ENCODE results near the gene TRAF3IP1. TPM values are rescaled to one million over a fixed set of nuclear protein-coding genes. Genes with fewer than 3 reads are reported as not detected.

The TRAF3IP1 gene
- total and polyA plus RNA-seq, 2 of the 13 experiments (the other 11 are each of a cell fraction or from before 2014, with no cell fraction given), result 4.1 to 12.9 TPM

DNA sequence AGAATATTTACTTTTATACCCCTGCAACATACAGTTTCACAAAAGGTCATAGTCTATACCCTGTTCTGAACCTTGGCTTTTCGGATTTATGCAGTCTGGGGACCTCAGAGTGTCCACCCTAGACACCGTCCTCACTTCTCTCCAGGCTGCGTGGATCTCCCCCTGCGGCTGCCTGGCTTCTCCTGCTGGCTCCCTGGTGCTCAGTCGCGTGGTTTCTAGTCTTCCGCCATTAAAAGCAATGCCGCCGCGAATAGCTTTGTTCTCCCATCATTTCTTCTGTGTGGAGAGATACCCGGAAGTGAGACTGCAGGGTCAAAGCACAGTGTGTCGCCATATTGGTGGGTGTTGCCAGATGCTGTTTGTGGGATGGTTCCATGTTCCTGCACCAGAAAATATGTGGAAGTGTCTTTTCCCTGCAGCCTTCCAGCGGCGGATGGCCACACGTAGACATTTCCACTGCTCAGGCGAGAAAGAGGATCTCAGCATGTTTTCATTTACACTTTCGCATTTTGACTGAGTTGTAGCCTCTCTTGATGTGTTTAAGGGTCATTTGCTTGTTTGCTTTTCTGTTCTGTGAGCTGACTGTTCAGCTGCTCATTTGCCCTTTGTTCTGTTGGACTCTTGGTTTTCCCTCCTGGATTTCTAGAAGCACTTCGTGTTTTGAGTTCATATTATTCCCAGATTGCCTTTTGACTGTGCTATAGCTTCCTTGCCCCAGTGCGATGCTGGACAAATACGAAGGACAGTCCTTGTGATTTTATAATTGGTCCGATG lies 83.5 kb downstream of the TRAF3IP1 start (continued):
- TF ChIP-seq, protein P1, sequence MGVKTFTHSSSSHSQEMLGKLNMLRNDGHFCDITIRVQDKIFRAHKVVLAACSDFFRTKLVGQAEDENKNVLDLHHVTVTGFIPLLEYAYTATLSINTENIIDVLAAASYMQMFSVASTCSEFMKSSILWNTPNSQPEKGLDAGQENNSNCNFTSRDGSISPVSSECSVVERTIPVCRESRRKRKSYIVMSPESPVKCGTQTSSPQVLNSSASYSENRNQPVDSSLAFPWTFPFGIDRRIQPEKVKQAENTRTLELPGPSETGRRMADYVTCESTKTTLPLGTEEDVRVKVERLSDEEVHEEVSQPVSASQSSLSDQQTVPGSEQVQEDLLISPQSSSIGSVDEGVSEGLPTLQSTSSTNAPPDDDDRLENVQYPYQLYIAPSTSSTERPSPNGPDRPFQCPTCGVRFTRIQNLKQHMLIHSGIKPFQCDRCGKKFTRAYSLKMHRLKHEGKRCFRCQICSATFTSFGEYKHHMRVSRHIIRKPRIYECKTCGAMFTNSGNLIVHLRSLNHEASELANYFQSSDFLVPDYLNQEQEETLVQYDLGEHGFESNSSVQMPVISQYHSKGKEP (CRISPR knock-in tag; IDR thresholded peaks at IDR 0.05), result peak; percentile 53; the same call in 1 of the 2 replicates
- TF ChIP-seq, protein P2, sequence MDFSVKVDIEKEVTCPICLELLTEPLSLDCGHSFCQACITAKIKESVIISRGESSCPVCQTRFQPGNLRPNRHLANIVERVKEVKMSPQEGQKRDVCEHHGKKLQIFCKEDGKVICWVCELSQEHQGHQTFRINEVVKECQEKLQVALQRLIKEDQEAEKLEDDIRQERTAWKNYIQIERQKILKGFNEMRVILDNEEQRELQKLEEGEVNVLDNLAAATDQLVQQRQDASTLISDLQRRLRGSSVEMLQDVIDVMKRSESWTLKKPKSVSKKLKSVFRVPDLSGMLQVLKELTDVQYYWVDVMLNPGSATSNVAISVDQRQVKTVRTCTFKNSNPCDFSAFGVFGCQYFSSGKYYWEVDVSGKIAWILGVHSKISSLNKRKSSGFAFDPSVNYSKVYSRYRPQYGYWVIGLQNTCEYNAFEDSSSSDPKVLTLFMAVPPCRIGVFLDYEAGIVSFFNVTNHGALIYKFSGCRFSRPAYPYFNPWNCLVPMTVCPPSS (IDR thresholded peaks at IDR 0.05), result no peak
- TF ChIP-seq AKAP8 (CRISPR knock-in tag; IDR thresholded peaks at IDR 0.05), result no peak; the same call in 1 of the 2 replicates
- TF ChIP-seq DMAP1 (CRISPR knock-in tag; IDR thresholded peaks at IDR 0.05), result peak; percentile 78
- peak; percentile 72 for TF ChIP-seq ELF3 (CRISPR knock-in tag; IDR thresholded peaks at IDR 0.05)
- peak; percentile 56 for TF ChIP-seq ETV5 (CRISPR knock-in tag; IDR thresholded peaks at IDR 0.05; ENCODE audit: borderline replicate concordance)
- TF ChIP-seq, protein P3, sequence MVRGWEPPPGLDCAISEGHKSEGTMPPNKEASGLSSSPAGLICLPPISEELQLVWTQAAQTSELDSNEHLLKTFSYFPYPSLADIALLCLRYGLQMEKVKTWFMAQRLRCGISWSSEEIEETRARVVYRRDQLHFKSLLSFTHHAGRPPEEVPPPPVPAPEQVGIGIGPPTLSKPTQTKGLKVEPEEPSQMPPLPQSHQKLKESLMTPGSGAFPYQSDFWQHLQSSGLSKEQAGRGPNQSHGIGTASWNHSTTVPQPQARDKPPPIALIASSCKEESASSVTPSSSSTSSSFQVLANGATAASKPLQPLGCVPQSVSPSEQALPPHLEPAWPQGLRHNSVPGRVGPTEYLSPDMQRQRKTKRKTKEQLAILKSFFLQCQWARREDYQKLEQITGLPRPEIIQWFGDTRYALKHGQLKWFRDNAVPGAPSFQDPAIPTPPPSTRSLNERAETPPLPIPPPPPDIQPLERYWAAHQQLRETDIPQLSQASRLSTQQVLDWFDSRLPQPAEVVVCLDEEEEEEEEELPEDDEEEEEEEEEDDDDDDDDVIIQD (CRISPR knock-in tag; IDR thresholded peaks at IDR 0.05; ENCODE audit: low read depth), result peak; percentile 74
- peak; percentile 81 for TF ChIP-seq ERF (CRISPR knock-in tag; IDR thresholded peaks at IDR 0.05)
- peak; percentile 79; the same call in 1 of the 2 replicates for TF ChIP-seq RBAK (CRISPR knock-in tag; IDR thresholded peaks at IDR 0.05)
- no peak for TF ChIP-seq THYN1 (CRISPR knock-in tag; IDR thresholded peaks at IDR 0.05; ENCODE audit: borderline replicate concordance, low read depth)
- TF ChIP-seq ZNF644 (CRISPR knock-in tag; IDR thresholded peaks at IDR 0.05; ENCODE audit: low read depth), result peak; percentile 85
- TF ChIP-seq, protein P4, sequence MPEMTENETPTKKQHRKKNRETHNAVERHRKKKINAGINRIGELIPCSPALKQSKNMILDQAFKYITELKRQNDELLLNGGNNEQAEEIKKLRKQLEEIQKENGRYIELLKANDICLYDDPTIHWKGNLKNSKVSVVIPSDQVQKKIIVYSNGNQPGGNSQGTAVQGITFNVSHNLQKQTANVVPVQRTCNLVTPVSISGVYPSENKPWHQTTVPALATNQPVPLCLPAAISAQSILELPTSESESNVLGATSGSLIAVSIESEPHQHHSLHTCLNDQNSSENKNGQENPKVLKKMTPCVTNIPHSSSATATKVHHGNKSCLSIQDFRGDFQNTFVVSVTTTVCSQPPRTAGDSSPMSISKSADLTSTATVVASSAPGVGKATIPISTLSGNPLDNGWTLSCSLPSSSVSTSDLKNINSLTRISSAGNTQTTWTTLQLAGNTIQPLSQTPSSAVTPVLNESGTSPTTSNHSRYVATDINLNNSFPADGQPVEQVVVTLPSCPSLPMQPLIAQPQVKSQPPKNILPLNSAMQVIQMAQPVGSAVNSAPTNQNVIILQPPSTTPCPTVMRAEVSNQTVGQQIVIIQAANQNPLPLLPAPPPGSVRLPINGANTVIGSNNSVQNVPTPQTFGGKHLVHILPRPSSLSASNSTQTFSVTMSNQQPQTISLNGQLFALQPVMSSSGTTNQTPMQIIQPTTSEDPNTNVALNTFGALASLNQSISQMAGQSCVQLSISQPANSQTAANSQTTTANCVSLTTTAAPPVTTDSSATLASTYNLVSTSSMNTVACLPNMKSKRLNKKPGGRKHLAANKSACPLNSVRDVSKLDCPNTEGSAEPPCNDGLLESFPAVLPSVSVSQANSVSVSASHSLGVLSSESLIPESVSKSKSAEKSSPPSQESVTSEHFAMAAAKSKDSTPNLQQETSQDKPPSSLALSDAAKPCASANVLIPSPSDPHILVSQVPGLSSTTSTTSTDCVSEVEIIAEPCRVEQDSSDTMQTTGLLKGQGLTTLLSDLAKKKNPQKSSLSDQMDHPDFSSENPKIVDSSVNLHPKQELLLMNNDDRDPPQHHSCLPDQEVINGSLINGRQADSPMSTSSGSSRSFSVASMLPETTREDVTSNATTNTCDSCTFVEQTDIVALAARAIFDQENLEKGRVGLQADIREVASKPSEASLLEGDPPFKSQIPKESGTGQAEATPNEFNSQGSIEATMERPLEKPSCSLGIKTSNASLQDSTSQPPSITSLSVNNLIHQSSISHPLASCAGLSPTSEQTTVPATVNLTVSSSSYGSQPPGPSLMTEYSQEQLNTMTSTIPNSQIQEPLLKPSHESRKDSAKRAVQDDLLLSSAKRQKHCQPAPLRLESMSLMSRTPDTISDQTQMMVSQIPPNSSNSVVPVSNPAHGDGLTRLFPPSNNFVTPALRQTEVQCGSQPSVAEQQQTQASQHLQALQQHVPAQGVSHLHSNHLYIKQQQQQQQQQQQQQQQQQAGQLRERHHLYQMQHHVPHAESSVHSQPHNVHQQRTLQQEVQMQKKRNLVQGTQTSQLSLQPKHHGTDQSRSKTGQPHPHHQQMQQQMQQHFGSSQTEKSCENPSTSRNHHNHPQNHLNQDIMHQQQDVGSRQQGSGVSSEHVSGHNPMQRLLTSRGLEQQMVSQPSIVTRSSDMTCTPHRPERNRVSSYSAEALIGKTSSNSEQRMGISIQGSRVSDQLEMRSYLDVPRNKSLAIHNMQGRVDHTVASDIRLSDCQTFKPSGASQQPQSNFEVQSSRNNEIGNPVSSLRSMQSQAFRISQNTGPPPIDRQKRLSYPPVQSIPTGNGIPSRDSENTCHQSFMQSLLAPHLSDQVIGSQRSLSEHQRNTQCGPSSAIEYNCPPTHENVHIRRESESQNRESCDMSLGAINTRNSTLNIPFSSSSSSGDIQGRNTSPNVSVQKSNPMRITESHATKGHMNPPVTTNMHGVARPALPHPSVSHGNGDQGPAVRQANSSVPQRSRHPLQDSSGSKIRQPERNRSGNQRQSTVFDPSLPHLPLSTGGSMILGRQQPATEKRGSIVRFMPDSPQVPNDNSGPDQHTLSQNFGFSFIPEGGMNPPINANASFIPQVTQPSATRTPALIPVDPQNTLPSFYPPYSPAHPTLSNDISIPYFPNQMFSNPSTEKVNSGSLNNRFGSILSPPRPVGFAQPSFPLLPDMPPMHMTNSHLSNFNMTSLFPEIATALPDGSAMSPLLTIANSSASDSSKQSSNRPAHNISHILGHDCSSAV (CRISPR knock-in tag; IDR thresholded peaks at IDR 0.05; ENCODE audit: borderline replicate concordance), result no peak
- TF ChIP-seq ZNF121 (CRISPR knock-in tag; IDR thresholded peaks at IDR 0.05), result no peak
- peak; percentile 60; the same call in 1 of the 2 replicates for TF ChIP-seq ATF1 (CRISPR knock-in tag; IDR thresholded peaks at IDR 0.05)
- no peak for TF ChIP-seq KLF13 (CRISPR knock-in tag; IDR thresholded peaks at IDR 0.05)
- TF ChIP-seq, protein P5, sequence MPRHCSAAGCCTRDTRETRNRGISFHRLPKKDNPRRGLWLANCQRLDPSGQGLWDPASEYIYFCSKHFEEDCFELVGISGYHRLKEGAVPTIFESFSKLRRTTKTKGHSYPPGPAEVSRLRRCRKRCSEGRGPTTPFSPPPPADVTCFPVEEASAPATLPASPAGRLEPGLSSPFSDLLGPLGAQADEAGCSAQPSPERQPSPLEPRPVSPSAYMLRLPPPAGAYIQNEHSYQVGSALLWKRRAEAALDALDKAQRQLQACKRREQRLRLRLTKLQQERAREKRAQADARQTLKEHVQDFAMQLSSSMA (CRISPR knock-in tag; IDR thresholded peaks at IDR 0.05), result 0 out of 2 replicates have a peak, but pooled peaks have one; percentile 19
